Astrocyte (in vitro differentiated cells and primary cell): ENCODE results near the gene PPIA.

Experiments used
- EZH2 ChIP-seq: IDR thresholded peaks from 2 replicates; pipeline ENCODE4 v1.6.1; 2012; ENCODE audit warnings: mild to moderate bottlenecking, low read length, inconsistent platforms; ENCODE audit not compliant: insufficient read depth
- TF ChIP-seq, protein P1 (sequence below): IDR thresholded peaks from 2 replicates; pipeline ENCODE4 v1.5.1; 2011; ENCODE audit warnings: low read depth, mild to moderate bottlenecking, inconsistent platforms, low read length, moderate library complexity; ENCODE audit not compliant: insufficient read depth

DNA sequence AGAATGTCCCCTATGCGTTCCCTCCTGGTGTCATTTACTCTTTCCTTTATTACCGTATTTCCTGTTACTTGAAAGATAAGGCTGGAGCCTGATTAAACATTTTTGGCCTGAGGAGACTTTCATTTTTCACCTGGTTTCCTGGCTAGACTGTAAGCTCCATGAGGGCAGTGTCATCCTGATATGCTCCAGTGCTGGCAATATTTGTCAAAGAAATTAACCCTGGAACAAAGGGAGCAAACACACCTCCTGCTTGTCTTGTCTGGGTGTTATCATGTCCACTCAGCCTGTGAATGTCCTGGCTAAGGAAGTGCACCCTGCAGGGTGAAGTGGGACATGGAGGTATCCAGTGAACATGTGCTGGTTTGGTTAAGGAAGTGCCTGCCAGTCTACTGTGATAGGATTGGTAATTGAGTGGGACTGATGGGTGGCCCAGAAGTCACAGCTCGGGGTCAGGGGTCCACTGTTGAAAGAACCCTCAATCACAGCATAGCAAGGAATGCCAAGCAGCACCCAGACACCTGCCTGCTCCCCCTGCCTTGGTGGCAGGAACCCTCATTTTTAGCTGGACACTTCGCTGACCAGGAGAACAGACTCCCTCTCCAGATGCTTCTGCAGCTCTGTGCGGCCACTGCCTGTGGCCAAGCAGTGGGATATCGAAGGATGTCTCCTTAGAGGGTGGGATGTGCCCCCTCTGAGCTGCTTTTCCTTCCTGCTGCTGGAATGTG is 20.9 kb upstream of the PPIA start:
- TF ChIP-seq EZH2, result no peak
- TF ChIP-seq, protein P1, sequence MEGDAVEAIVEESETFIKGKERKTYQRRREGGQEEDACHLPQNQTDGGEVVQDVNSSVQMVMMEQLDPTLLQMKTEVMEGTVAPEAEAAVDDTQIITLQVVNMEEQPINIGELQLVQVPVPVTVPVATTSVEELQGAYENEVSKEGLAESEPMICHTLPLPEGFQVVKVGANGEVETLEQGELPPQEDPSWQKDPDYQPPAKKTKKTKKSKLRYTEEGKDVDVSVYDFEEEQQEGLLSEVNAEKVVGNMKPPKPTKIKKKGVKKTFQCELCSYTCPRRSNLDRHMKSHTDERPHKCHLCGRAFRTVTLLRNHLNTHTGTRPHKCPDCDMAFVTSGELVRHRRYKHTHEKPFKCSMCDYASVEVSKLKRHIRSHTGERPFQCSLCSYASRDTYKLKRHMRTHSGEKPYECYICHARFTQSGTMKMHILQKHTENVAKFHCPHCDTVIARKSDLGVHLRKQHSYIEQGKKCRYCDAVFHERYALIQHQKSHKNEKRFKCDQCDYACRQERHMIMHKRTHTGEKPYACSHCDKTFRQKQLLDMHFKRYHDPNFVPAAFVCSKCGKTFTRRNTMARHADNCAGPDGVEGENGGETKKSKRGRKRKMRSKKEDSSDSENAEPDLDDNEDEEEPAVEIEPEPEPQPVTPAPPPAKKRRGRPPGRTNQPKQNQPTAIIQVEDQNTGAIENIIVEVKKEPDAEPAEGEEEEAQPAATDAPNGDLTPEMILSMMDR, result no peak
